Gastrocnemius medialis (tissue), 4 donors: ENCODE measurements around the gene AHDC1.

Experiments used
- POLR2A ChIP-seq, 2 donors: fragments of 450-650 bp; IDR thresholded peaks; one replicate each; pipeline ENCODE4 v1.6.1; 2017; ENCODE audit warnings: antibody characterized with exemption in 2 of 2, mild to moderate bottlenecking in 2 of 2, moderate library complexity in 2 of 2
- TF ChIP-seq, protein P1 (sequence below), 5 experiments: fragments of 450-650 bp in 3 of 5; fragments of 200-600 bp in 2 of 5; sonication (generic) in 2 of 5; IDR thresholded peaks in 4 of 5; conservative IDR thresholded peaks in 1 of 5; 1 replicate in 4 of 5; 2 replicates in 1 of 5; pipeline ENCODE4 v1.5.1; 2016 to 2019; ENCODE audit warnings: antibody characterized with exemption in 5 of 5, mild to moderate bottlenecking in 3 of 5, moderate library complexity in 3 of 5

DNA sequence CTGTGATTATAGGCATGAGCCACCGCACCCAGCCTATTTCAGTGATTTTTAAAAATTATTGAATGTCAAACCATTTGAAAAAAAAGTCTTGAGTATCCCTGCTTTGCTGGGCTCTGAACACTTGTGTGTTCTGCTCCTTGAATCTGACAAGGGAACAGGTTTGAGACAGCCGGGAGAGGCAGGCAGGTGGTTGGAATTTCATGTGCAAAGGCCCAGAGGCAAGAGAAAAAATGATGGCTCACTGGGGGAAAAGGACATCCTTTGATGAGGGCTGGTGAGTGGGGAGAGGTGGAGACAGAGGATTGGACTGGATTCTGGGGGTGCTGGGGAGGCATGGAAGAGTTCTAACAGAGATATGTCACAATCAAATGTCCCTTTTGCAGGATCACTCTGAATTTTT is 100.9 kb downstream of the AHDC1 start:
- TF ChIP-seq, protein P1, sequence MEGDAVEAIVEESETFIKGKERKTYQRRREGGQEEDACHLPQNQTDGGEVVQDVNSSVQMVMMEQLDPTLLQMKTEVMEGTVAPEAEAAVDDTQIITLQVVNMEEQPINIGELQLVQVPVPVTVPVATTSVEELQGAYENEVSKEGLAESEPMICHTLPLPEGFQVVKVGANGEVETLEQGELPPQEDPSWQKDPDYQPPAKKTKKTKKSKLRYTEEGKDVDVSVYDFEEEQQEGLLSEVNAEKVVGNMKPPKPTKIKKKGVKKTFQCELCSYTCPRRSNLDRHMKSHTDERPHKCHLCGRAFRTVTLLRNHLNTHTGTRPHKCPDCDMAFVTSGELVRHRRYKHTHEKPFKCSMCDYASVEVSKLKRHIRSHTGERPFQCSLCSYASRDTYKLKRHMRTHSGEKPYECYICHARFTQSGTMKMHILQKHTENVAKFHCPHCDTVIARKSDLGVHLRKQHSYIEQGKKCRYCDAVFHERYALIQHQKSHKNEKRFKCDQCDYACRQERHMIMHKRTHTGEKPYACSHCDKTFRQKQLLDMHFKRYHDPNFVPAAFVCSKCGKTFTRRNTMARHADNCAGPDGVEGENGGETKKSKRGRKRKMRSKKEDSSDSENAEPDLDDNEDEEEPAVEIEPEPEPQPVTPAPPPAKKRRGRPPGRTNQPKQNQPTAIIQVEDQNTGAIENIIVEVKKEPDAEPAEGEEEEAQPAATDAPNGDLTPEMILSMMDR (IDR thresholded peaks at IDR 0.05 in 4 of 5, conservative IDR thresholded peaks at IDR 0.05 in 1 of 5), result no peak
- no peak for TF ChIP-seq POLR2A (IDR thresholded peaks at IDR 0.05)
